HEK293 (cell line): Measurements from ENCODE around the gene ABHD16A.
"Not testable (repeated sequence)": the region's sequence is repeated elsewhere in the genome, so short reads cannot be mapped to it uniquely, and the experiment has no call there.

Experiments used
- CTCF ChIA-PET: fragments of 350-600 bp; formaldehyde crosslinking; extraction: SDS; loops from one replicate; lab custom pipeline; 2021; ENCODE audit warnings: antibody characterized with exemption; lab: Yijun Ruan, JAX
- POLR2A ChIA-PET: fragments of 300-600 bp; formaldehyde crosslinking; extraction: SDS; loops from one replicate; lab custom pipeline; 2020; ENCODE audit warnings: antibody characterized with exemption, inconsistent platforms; lab: Yijun Ruan, JAX
- H3K27ac ChIP-seq: fragments of 200-500 bp; sonication (Bioruptor generic); 2 replicates; pipeline ENCODE4 v1.5.1; 2014; ENCODE audit warnings: low read depth, low read length, control low read depth, inconsistent platforms; ENCODE audit errors: extremely low read depth
- H3K36me3 ChIP-seq, 2 experiments: fragments of 200-500 bp in 1 of 2; sonication (Bioruptor generic) in 1 of 2; 1 replicate in 1 of 2; 2 replicates in 1 of 2; pipeline ENCODE4 v1.5.1; 2014 to 2017; ENCODE audit warnings: inconsistent platforms in 2 of 2, low read length in 2 of 2; ENCODE audit not compliant: control insufficient read depth in 2 of 2, insufficient read depth in 1 of 2
- H3K4me1 ChIP-seq: fragments of 200-500 bp; sonication (Bioruptor generic); 2 replicates; pipeline ENCODE4 v1.5.1; 2014; ENCODE audit warnings: mild to moderate bottlenecking, low read length, inconsistent platforms; ENCODE audit not compliant: control insufficient read depth, insufficient read depth
- H3K4me3 ChIP-seq: 2 replicates; pipeline ENCODE4 v1.5.1; 2011; ENCODE audit warnings: low read depth, mild to moderate bottlenecking, control low read depth, low read length, moderate library complexity
- H3K9me3 ChIP-seq: fragments of 200-500 bp; sonication (Bioruptor generic); 2 replicates; pipeline ENCODE4 v1.5.1; 2014; ENCODE audit warnings: low read depth, low read length, inconsistent platforms; ENCODE audit not compliant: control insufficient read depth, insufficient read depth
- HOXA7 ChIP-seq: sonication (generic); formaldehyde crosslinking; IDR thresholded peaks from 2 replicates; pipeline ENCODE4 v1.8.1; 2022; ENCODE audit warnings: missing genetic modification reagents, borderline replicate concordance
- HOXD13 ChIP-seq: sonication (generic); formaldehyde crosslinking; IDR thresholded peaks from 2 replicates; pipeline ENCODE4 v1.8.0; 2022; ENCODE audit warnings: missing genetic modification reagents, borderline replicate concordance
- SCRT1 ChIP-seq: fragments of 450-650 bp; formaldehyde crosslinking; IDR thresholded peaks from 2 replicates; pipeline ENCODE4 v1.5.1; 2016; ENCODE audit warnings: missing biosample characterization, missing genetic modification characterization, borderline replicate concordance
- ZBTB7A ChIP-seq: fragments of 450-650 bp; formaldehyde crosslinking; IDR thresholded peaks from 2 replicates; pipeline ENCODE4 v1.5.1; 2016; ENCODE audit warnings: low read depth, missing biosample characterization, missing genetic modification characterization
- ZEB2 ChIP-seq: fragments of 450-650 bp; formaldehyde crosslinking; IDR thresholded peaks from 2 replicates; pipeline ENCODE4 v1.5.1; 2016; ENCODE audit warnings: missing biosample characterization, missing genetic modification characterization
- ZNF121 ChIP-seq: fragments of 450-650 bp; formaldehyde crosslinking; IDR thresholded peaks from 2 replicates; pipeline ENCODE4 v1.5.1; 2016; ENCODE audit warnings: missing biosample characterization, missing genetic modification characterization
- ZNF146 ChIP-seq: fragments of 450-650 bp; formaldehyde crosslinking; IDR thresholded peaks from 2 replicates; pipeline ENCODE4 v1.5.1; 2016; ENCODE audit warnings: missing biosample characterization, missing genetic modification characterization
- ZNF175 ChIP-seq: fragments of 450-650 bp; formaldehyde crosslinking; IDR thresholded peaks from 2 replicates; pipeline ENCODE4 v1.5.1; 2016; ENCODE audit warnings: missing biosample characterization, missing genetic modification characterization
- ZNF184 ChIP-seq: fragments of 450-650 bp; IDR thresholded peaks from 2 replicates; pipeline ENCODE4 v1.5.1; 2018; ENCODE audit warnings: missing biosample characterization, mild to moderate bottlenecking, missing genetic modification characterization
- ZNF2 ChIP-seq: fragments of 450-650 bp; formaldehyde crosslinking; IDR thresholded peaks from 2 replicates; pipeline ENCODE4 v1.5.1; 2016; ENCODE audit warnings: missing biosample characterization, missing genetic modification characterization
- ZNF214 ChIP-seq: fragments of 450-650 bp; formaldehyde crosslinking; IDR thresholded peaks from 2 replicates; pipeline ENCODE4 v1.5.1; 2017; ENCODE audit warnings: missing biosample characterization, mild to moderate bottlenecking, missing genetic modification characterization, borderline replicate concordance
- ZNF274 ChIP-seq, 2 experiments: fragments of 200-500 bp in 1 of 2; fragments of 450-650 bp in 1 of 2; sonication (Bioruptor generic) in 1 of 2; formaldehyde crosslinking in 1 of 2; IDR thresholded peaks; 2 replicates each; pipeline versions ENCODE4 v1.5.1 to v1.6.1; 2014 to 2016; ENCODE audit warnings: borderline replicate concordance in 1 of 2, inconsistent platforms in 1 of 2, low read length in 1 of 2, missing biosample characterization in 1 of 2, missing genetic modification characterization in 1 of 2
- ZNF366 ChIP-seq: fragments of 450-650 bp; formaldehyde crosslinking; conservative IDR thresholded peaks from 2 replicates; pipeline ENCODE4 v1.5.1; 2016; ENCODE audit warnings: missing biosample characterization, missing genetic modification characterization
- ZNF416 ChIP-seq: fragments of 450-650 bp; formaldehyde crosslinking; IDR thresholded peaks from 2 replicates; pipeline ENCODE4 v1.5.1; 2016; ENCODE audit warnings: missing biosample characterization, missing genetic modification characterization
- ZNF473 ChIP-seq: fragments of 450-650 bp; formaldehyde crosslinking; IDR thresholded peaks from 2 replicates; pipeline ENCODE4 v1.5.1; 2017; ENCODE audit warnings: missing biosample characterization, missing genetic modification characterization
- ZNF561 ChIP-seq: fragments of 450-650 bp; IDR thresholded peaks from 2 replicates; pipeline ENCODE4 v1.5.1; 2018; ENCODE audit warnings: missing biosample characterization, missing genetic modification characterization, borderline replicate concordance
- ZNF768 ChIP-seq: fragments of 450-650 bp; formaldehyde crosslinking; IDR thresholded peaks from 2 replicates; pipeline ENCODE4 v1.5.1; 2018; ENCODE audit warnings: missing biosample characterization, mild to moderate bottlenecking, missing genetic modification characterization
- ZNF791 ChIP-seq: fragments of 450-650 bp; formaldehyde crosslinking; IDR thresholded peaks from 2 replicates; pipeline ENCODE4 v1.5.1; 2016; ENCODE audit warnings: missing biosample characterization, missing genetic modification characterization
- TF ChIP-seq, protein P1 (sequence below): fragments of 450-650 bp; formaldehyde crosslinking; IDR thresholded peaks from 2 replicates; pipeline ENCODE4 v1.5.1; 2016; ENCODE audit warnings: missing biosample characterization, missing genetic modification characterization
- TF ChIP-seq, protein P2 (sequence below): fragments of 450-650 bp; formaldehyde crosslinking; IDR thresholded peaks from 2 replicates; pipeline ENCODE4 v1.5.1; 2016; ENCODE audit warnings: missing biosample characterization, missing genetic modification characterization
- TF ChIP-seq, protein P3 (sequence below): fragments of 450-650 bp; formaldehyde crosslinking; IDR thresholded peaks from 2 replicates; pipeline ENCODE4 v1.5.1; 2017; ENCODE audit warnings: missing biosample characterization, missing genetic modification characterization

ABHD16A gene

DNA sequence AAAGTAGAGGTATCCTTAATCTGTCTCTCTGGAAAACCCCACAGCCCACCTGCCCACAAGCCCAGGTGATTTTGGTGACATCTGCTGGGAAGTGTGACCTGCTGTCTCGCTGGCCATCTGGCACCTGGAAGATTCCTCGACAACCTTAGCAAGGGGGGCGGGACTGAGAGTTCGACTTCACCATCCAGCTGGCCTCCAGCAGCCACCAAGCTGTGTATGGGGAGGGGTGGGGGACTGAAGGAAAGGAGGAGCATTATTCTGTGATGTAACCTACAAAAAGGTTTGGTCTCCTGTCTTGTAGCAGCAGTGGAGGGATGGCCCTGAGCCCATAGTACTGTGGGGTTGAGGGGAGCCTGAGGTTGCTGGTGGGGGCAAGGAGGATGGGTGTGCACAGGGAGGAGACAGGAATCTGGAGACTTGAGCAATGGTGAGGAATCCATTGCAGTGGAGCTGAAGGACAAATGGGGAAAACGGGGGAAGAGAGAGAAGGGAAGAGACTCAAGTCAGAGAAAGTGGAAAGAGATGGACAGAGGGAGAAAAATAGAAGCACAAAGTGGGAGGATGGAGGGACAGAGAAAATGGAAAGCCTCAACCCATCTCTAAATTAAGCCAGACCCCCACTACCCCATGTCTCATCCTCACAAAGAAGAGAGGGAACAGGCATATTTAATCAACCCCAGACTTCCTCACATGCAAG, 7.5 kb upstream of the ABHD16A start:
- no peak for TF ChIP-seq ZNF561 (tag by site-specific recombination)
- no peak for TF ChIP-seq ZNF416 (tag by site-specific recombination)
- TF ChIP-seq ZNF146, result 0 out of 2 replicates have a peak, but pooled peaks have one; percentile 5
- TF ChIP-seq ZNF366 (tag by site-specific recombination), result peak; percentile 54; the same call in 1 of the 2 replicates
- Histone ChIP-seq H3K9me3 (no peaks in the 10 kb centered on the region), H3K4me1 (peaks cover 4% of the 10 kb centered on the region), H3K27ac (no peak overlapping the region), H3K4me3 (no peak overlapping the region), H3K36me3 (no peaks in the 10 kb centered on the region)
- CTCF ChIA-PET, result interaction anchor here (0.6 to 1.2 kb wide), 4 partner anchors 9 to 114 kb away, joined by 3 to 5 read pairs (median 4); no protein-coding TSS in a partner anchor
- POLR2A ChIA-PET, result interaction anchor here (1.3 to 2.0 kb wide), 4 partner anchors 8 to 117 kb away, joined by 3 to 11 read pairs (median 6); partner anchors contain the start of genes ABHD16A, DDAH2 and HSPA1B

DNA sequence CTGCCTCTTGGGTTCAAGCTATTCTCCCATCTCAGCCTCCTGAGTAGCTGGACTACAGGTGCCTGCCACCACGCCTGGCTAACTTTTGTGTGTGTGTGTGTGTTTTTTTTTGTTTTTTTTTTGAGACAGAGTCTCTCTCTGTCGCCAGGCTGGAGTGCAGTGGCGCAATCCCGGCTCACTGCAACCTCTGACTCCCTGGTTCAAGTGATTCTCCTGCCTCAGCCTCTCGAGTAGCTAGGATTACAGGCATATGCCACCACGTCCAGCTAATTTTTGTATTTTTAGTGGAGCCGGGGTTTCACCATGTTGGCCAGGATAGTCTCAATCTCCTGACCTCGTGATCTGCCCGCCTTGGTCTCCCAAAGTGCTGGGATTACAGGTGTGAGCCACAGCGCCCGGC, 6.0 kb upstream of the ABHD16A start:
- TF ChIP-seq, protein P1, sequence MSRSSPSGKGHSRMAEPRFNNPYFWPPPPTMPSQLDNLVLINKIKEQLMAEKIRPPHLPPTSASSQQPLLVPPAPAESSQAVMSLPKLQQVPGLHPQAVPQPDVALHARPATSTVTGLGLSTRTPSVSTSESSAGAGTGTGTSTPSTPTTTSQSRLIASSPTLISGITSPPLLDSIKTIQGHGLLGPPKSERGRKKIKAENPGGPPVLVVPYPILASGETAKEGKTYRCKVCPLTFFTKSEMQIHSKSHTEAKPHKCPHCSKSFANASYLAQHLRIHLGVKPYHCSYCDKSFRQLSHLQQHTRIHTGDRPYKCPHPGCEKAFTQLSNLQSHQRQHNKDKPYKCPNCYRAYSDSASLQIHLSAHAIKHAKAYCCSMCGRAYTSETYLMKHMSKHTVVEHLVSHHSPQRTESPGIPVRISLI (tag by site-specific recombination), result 0 out of 2 replicates have a peak, but pooled peaks have one; percentile 34
- ChIA-PET POLR2A (interaction anchor here (0.6 to 1.0 kb wide), 2 partner anchors 27 to 309 kb away, joined by 4 read pairs; partner anchors contain the start of gene CLIC1), CTCF (interaction anchor here (0.6 kb wide), 1 partner anchor 53 kb away, joined by 3 read pairs; no protein-coding TSS in a partner anchor)
- H3K9me3 ChIP-seq, H3K36me3 ChIP-seq, H3K4me3 ChIP-seq, H3K27ac ChIP-seq, H3K4me1 ChIP-seq: not testable (repeated sequence)

DNA sequence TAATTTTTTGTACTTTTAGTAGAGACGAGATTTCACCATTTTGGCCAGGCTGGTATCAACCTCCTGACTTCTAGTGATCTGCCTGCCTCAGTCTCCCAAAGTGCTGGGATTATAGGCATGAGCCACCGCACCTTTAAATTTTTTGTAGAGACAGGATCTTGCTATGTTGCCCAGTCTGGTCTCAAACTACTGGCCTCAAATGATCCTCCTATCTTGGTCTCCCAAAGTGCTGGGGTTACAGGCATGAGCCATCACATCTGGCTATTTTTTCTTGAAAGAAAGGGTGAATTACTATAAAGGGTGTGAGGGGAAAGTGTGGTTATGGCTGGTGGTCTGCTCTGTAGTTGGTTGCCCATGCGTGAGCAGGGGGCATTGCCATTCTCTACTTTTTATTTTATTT, 5.1 kb upstream of the ABHD16A start:
- no peak overlapping the region for H3K27ac ChIP-seq
- ChIA-PET POLR2A (interaction anchor here (1.6 kb wide), 1 partner anchor 28 kb away, joined by 3 read pairs; the partner anchor contains the start of gene CLIC1), CTCF (interaction anchor here (0.6 kb wide), 2 partner anchors 14 to 52 kb away, joined by 3 read pairs; no protein-coding TSS in a partner anchor)
- H3K36me3 ChIP-seq, result no peaks in the 10 kb centered on the region
- H3K4me3 ChIP-seq, result no peak overlapping the region
- no peaks in the 10 kb centered on the region for H3K4me1 ChIP-seq
- H3K9me3 ChIP-seq, result no peaks in the 10 kb centered on the region
- TF ChIP-seq ZNF184 (tag by site-specific recombination) (no peak), ZNF121 (tag by site-specific recombination) (peak; percentile 88)

DNA sequence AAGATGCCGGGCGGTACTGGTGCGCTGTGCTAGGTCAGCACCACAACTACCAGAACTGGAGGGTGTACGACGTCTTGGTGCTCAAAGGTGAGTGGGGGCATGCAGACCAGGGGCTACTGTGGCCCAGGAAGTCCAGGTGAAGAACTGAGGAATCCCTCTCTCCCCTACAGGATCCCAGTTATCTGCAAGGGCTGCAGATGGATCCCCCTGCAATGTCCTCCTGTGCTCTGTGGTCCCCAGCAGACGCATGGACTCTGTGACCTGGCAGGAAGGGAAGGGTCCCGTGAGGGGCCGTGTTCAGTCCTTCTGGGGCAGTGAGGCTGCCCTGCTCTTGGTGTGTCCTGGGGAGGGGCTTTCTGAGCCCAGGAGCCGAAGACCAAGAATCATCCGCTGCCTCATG, 4.6 kb upstream of the ABHD16A start:
- no peaks in the 10 kb centered on the region for H3K4me1 ChIP-seq
- no peak overlapping the region for H3K4me3 ChIP-seq
- ChIA-PET POLR2A (interaction anchor here (1.6 kb wide), 1 partner anchor 28 kb away, joined by 3 read pairs; the partner anchor contains the start of gene CLIC1), CTCF (no interaction called here)
- TF ChIP-seq SCRT1 (no peak), ZNF768 (tag by site-specific recombination) (no peak), ZNF214 (tag by site-specific recombination) (no peak), HOXD13 (no peak), ZNF473 (tag by site-specific recombination) (no peak), ZNF791 (tag by site-specific recombination) (no peak), ZEB2 (tag by site-specific recombination) (no peak), ZBTB7A (no peak), ZNF274 (IDR thresholded peaks at IDR 0.05; ENCODE audit: low read length) (no peak), ZNF274 (tag by site-specific recombination; IDR thresholded peaks at IDR 0.05; ENCODE audit: borderline replicate concordance) (no peak), ZNF175 (tag by site-specific recombination) (no peak), ZNF416 (tag by site-specific recombination) (no peak), ZNF2 (no peak), ZNF184 (tag by site-specific recombination) (no peak), HOXA7 (CRISPR knock-in tag) (no peak)
- TF ChIP-seq, protein P1 (tag by site-specific recombination), result no peak
- TF ChIP-seq, protein P2, sequence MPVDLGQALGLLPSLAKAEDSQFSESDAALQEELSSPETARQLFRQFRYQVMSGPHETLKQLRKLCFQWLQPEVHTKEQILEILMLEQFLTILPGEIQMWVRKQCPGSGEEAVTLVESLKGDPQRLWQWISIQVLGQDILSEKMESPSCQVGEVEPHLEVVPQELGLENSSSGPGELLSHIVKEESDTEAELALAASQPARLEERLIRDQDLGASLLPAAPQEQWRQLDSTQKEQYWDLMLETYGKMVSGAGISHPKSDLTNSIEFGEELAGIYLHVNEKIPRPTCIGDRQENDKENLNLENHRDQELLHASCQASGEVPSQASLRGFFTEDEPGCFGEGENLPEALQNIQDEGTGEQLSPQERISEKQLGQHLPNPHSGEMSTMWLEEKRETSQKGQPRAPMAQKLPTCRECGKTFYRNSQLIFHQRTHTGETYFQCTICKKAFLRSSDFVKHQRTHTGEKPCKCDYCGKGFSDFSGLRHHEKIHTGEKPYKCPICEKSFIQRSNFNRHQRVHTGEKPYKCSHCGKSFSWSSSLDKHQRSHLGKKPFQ (tag by site-specific recombination), result no peak
- TF ChIP-seq, protein P3, sequence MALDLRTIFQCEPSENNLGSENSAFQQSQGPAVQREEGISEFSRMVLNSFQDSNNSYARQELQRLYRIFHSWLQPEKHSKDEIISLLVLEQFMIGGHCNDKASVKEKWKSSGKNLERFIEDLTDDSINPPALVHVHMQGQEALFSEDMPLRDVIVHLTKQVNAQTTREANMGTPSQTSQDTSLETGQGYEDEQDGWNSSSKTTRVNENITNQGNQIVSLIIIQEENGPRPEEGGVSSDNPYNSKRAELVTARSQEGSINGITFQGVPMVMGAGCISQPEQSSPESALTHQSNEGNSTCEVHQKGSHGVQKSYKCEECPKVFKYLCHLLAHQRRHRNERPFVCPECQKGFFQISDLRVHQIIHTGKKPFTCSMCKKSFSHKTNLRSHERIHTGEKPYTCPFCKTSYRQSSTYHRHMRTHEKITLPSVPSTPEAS, result no peak
- no peaks in the 10 kb centered on the region for H3K36me3 ChIP-seq
- no peaks in the 10 kb centered on the region for H3K9me3 ChIP-seq
- H3K27ac ChIP-seq, result no peak overlapping the region
